GM15510 (cell line): ENCODE data around the gene PGAP3.

Experiments
- POLR2A ChIP-seq: IDR thresholded peaks from 3 replicates; pipeline ENCODE4 v1.6.1; 2011; ENCODE audit warnings: borderline replicate concordance; ENCODE audit not compliant: insufficient read length; ENCODE audit errors: extremely low read depth

Gene PGAP3

GRCh38 chr17:39719563-39720355 is 31.9 kb upstream of the PGAP3 start:
- TF ChIP-seq POLR2A = no peak

- TF ChIP-seq POLR2A = no peak
These were observed 29.8 kb upstream of the PGAP3 start for GRCh38 chr17:39717660-39718059.

- no peak for TF ChIP-seq POLR2A
These were observed 29.2 kb upstream of the PGAP3 start for GRCh38 chr17:39716879-39717536.

- no peak for TF ChIP-seq POLR2A
These were observed 28.4 kb upstream of the PGAP3 start for GRCh38 chr17:39716073-39716818.

GRCh38 chr17:39715375-39716072 is 27.7 kb upstream of the PGAP3 start:
- no peak for TF ChIP-seq POLR2A

GRCh38 chr17:39714234-39714633 is 26.4 kb upstream of the PGAP3 start:
- no peak for TF ChIP-seq POLR2A

GRCh38 chr17:39711851-39712250 is 24.0 kb upstream of the PGAP3 start:
- no peak for TF ChIP-seq POLR2A

- no peak for TF ChIP-seq POLR2A
These were observed 22.4 kb upstream of the PGAP3 start for GRCh38 chr17:39709998-39710964.

GRCh38 chr17:39709319-39709997 is 21.6 kb upstream of the PGAP3 start:
- no peak for TF ChIP-seq POLR2A

- TF ChIP-seq POLR2A = no peak
These were observed 19.1 kb upstream of the PGAP3 start for GRCh38 chr17:39706921-39707337.

GRCh38 chr17:39706383-39706782 is 18.5 kb upstream of the PGAP3 start:
- no peak for TF ChIP-seq POLR2A

GRCh38 chr17:39705786-39706348 is 18.0 kb upstream of the PGAP3 start:
- no peak for TF ChIP-seq POLR2A

- no peak for TF ChIP-seq POLR2A
These were observed 17.1 kb upstream of the PGAP3 start for GRCh38 chr17:39704821-39705551.

- TF ChIP-seq POLR2A = no peak
These were observed 16.1 kb upstream of the PGAP3 start for GRCh38 chr17:39703913-39704312.
